Kasumi-1 (cell line): ENCODE results near the gene KLHDC9.
A peak's percentile ranks its signal among the peaks of the same experiment; 100 is the strongest.
"Not testable (repeated sequence)": the region's sequence is repeated elsewhere in the genome, so short reads cannot be mapped to it uniquely, and the experiment has no call there.

Experiments
- DNase-seq, 2 experiments: peaks; one replicate each; lab custom pipeline; 2025; lab: John Stamatoyannopoulos, UW

The KLHDC9 gene, protein sequence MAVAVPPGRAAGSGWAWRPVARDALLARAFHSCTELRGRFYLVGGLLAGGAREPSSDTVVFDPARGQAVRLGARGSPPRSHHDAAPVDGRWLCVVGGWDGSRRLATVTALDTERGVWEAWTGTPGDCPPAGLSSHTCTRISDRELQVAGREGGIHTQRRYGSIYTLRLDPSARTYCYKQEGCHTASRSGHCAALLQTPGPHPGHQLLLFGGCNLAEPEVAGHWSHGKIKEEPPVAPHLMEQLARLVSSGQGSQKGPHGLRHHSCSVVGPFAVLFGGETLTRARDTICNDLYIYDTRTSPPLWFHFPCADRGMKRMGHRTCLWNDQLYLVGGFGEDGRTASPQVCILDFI

DNA sequence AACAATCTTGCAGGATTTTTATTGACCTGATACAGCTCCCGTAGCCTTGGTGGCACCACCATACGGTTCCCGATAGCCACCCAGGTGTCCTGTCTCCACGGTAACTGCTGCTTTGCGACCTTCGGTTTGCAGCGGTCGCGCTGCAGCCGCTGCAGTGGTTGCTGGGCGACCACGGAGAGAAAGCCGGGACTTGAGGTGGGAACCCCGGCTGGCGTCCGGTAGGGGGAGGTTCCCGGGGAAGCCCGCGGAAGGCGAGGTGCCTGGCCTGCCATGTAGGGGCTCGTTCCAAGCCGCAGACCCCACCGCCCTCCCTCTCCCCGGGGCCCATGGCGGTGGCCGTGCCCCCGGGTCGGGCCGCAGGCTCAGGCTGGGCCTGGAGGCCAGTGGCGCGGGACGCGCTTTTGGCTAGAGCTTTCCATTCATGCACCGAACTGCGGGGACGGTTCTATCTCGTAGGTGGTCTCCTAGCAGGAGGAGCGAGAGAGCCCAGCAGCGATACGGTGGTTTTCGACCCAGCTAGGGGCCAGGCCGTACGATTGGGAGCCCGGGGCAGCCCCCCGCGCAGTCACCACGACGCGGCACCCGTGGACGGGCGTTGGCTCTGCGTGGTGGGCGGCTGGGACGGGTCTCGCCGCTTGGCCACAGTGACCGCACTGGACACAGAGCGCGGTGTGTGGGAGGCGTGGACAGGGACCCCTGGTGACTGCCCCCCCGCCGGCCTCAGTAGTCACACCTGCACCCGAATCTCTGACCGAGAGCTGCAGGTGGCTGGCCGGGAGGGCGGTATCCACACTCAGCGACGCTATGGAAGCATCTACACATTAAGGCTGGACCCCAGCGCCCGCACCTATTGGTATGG, at the start of gene KLHDC9:
Gene KLHDC9, plus strand, starts transcription at position 152 of the 859 bp plus-strand sequence. Its CDS starts 175 bp downstream, at position 327.
- no peak for DNase-seq

GRCh38 chr1:161048949-161049722, 49.0 kb upstream of the KLHDC9 start:
- no peak for DNase-seq

DNA sequence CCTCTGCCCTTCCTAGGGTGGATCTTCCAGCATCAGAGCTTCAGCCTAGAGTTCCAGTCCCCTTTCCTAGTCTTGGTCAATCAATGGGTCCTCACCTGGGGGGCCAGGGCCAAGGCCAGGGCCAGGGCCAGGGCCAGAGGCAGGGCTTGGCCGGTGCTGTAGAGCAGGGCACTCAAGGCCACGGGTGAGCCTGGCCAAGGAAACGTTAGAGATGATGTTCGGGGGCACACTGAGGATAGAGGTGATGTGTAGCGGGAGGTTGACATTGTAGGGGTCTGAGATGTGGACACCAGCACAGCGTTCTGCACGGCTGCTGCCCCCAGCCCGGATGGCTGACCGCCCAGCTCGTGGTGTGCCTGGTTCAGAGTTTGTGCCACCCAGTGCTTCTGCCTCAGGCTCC, 46.9 kb upstream of the KLHDC9 start:
- DNase-seq: no peak

GRCh38 chr1:161052899-161053298, 45.3 kb upstream of the KLHDC9 start:
- DNase-seq: no peak

DNA sequence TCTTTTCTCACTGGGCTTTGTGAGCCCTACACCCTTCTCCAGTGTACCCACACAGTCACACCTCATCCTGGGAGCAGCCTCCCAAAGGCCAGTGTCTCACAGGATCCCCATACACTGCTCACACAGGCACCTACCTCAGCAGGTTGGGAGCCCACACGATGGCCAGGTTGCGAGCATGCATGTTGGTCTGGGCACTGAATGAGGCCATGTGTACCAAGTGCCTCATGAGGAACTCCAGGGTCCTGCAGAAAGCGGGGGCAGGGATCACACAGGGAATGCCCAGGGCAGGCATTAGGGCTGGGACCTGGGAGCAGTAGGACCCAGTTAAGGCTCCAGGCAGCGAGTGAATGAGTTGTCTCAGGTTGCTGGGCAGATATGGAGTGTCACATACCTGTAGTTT, 43.9 kb upstream of the KLHDC9 start:
- no peak for DNase-seq

DNA sequence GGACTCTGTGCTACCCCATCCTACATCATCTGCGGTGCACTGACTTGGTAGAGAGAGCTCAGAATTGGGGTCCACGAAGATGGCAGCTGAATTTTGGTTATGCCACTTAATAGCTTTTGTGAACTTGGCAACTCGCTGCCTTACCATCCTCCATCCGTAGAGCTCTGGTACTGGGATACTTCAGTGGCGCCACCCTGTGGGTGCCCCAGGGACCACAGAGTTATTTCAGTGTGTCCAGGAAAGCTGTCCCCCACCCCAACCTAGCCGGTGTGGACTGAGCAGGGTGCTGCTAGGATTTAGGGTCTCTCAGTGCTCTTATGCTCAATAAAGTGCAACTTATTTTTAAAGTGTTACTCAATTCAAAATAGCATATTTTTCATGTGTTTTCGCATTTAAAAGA, 43.4 kb upstream of the KLHDC9 start:
- no peak for DNase-seq

GRCh38 chr1:161059293-161059692, 38.9 kb upstream of the KLHDC9 start:
- no peak for DNase-seq

GRCh38 chr1:161061419-161061818, 36.7 kb upstream of the KLHDC9 start:
- no peak for DNase-seq

DNA sequence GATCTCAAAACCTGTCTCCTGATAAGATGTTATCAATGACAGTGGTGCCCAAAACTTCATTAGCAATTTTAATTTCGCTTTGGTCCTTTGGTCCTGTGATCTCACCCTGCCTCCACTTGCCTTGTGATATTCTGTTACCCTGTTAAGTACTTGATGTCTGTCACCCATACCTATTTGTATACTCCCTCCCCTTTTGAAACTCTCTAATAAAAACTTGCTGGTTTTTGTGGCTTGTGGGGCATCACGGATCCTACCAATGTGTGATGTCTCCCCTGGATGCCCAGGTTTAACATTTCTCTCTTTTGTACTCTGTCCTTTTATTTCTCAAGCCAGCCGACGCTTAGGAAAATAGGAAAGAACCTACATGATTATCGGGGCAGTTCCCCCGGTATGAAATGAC, 34.2 kb upstream of the KLHDC9 start:
- not testable (repeated sequence) for DNase-seq

GRCh38 chr1:161065681-161066080, 32.5 kb upstream of the KLHDC9 start:
- not testable (repeated sequence) for DNase-seq

DNA sequence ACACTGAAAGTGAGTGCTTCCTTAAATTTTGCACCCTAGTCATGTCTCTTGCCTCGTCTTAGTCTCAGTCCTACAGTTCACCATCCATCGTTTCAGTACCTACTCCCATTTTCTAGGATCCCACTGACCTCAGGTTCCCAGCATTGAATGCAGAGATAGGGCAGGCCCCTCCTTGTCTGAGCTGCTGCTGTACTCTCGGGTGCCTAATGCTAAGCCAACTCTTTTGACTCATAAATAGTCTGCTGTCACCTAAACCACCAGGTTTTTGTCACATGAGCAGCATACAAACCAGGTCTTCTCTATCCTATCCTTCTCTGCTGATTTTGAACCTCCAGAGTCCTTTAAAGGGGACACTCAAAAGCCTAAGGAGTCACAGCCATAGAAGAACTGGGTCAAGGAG, 31.5 kb upstream of the KLHDC9 start:
- DNase-seq: no peak

GRCh38 chr1:161068306-161069234, 29.6 kb upstream of the KLHDC9 start:
- DNase-seq: peak; percentile 97 to 98

DNA sequence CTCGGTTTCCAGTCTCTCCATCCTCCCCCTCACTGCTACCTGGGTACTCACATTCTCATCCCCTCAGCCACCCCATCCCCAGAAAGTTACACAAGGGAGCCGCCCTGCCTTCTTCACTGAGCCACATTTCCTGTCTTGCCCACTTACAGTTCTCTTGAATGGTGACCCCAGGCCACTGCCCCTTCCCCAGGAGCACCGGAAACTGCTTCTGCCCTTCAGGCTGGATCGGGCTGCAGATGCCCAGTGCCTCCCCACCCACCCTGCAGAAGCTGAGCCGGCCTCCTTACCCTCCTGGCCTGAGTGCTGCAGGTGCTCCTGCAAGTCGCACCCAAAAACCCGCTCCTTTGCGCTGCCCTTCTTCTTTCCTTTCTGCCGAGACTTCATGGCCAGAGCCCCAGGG, 28.9 kb upstream of the KLHDC9 start:
- no peak for DNase-seq

GRCh38 chr1:161069731-161070270, 28.4 kb upstream of the KLHDC9 start, which contains the start of gene ARHGAP30:
Gene ARHGAP30, minus strand, starts transcription at chr1:161069891. Its CDS starts 267 bp downstream, at chr1:161069624.
- DNase-seq: peak; percentile 93 to 94

DNA sequence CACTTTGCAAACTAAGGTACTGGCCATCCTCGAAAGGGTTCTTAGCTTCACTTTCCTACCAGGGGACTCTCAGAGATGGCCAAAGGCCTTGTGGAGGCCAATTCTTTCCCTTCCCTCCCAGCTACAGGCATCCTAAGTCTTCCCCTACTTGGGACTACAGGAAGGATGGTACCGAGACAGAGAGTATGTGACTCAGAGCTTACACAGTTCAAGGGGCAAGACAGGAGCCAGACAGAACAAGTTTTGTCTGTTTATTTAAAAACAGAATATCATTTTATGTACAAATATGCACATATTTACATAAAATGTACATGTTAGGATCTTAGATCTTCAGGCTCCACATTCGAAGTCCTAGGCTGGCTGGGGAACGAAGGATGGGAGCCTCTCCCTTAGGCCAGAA, 27.4 kb upstream of the KLHDC9 start:
- no peak for DNase-seq

DNA sequence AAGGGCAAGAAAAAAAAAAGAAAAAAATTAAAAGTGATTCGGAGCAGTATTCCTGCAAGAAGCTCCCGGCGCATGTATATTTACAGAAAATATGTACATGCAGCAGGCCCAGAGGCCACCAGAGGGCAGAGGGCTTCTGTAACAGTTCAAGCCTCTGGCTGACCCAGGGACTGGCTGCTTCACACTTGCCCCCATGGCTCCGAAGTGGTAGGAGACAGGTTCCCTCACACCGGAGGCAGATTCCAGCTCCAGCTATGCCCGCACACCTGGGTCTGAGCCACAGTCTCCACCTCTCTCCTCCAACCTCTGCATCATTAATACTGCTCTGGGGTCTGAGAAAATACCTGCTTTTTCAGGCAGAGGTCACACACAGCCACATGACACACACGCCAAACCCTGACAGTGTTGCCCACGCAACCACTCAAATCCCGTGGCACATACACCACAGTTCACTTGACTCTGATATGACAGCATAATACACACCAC, 26.2 kb upstream of the KLHDC9 start:
- DNase-seq: peak; percentile 41 to 70

DNA sequence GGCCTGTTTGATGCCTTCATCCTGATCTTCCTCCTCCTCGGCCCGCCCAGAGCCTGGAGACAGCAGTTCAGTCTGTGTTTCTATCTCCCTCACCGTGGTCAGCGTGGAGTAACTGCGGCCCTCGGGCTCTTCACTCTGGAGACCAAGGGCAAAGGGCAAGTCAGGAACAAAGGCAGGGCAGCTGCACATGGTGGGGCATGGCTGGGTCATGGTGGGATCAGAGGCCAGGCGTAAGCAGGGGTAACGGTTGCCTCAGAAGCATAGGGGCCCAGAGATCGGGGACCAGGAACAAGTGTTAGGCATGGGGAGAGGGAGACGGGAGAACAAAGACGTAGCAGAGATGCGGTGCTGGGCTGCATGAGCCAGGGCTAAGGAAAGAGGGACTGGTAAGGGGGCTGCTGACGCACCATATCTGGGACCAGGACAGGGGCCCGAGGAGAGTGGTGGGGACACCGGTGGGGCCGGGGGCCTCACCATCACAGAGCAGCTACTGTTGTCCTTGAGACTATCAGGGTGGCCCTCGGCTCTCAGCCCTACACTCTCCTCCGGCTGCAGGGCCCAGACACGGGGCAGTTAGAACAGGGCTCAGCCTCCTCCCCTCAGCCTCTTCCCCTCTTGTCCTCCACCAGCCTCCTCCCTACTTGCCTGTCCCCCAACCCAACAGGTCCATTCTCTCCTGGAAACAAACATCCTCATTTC, 25.3 kb upstream of the KLHDC9 start:
- no peak for DNase-seq

DNA sequence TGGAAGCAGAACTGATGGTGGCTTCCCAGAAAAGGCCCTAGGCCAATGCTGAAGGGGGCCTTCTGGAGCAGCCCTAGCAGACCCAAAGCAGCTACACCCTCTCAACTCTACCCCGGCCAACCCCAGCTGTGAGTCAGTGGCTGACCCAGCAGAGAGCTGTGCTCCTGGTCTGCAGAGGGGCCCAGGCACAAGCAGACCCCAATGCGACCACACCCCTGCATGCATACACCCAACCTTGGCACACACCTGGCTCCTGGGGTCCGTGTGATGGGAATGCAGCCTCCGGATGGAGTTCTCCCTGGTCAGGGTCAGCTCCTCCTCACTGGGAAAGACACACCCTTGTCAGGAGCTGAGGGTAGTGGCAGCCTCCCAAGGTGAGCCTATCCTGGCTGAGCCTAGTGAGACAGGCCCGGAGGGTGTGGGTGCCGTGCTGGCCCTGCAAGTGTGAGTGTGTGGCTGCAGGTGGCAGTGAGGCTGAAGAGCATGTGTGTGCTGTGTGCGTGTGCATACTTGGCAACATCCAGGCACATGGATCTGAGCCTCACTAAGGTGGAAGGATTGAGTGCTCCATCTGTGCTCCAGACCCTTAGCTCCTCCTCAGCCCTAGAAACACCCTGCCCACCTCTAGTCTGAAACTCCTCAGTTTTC, 24.6 kb upstream of the KLHDC9 start:
- DNase-seq: no peak

DNA sequence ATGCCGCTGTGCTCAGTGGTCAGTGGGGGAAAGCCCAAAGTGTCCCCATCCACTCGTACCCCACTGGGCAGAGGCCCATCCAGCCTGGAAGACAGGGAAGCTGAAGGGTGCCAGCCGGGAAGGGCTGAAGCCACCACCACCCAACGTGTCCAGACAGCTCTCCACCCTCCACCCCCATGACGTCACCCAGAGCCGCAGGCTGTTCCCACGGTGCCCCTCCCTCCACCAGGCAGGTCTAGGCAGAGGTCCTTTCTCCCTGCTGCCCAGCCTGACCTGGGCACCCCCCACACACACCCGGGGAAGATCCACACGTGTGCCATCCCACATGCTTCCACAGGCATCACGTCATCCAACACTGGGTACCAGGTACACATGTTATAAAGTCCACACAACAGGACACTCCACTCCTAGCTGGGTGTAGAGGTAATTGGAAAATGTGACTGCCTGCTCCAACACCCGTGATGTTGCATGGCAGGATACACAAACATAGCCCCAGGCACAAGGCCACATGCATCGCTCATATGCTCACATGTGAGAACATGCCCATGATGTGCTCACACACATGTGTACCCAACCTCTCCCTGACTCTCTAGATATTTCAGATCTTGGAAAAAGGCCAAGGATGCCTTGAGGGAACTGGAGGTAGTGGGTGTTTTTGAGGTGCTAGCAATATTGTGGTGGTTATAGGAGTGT, 23.3 kb upstream of the KLHDC9 start:
- no peak for DNase-seq
